ENCODE results near the gene MYO7B.

DNA sequence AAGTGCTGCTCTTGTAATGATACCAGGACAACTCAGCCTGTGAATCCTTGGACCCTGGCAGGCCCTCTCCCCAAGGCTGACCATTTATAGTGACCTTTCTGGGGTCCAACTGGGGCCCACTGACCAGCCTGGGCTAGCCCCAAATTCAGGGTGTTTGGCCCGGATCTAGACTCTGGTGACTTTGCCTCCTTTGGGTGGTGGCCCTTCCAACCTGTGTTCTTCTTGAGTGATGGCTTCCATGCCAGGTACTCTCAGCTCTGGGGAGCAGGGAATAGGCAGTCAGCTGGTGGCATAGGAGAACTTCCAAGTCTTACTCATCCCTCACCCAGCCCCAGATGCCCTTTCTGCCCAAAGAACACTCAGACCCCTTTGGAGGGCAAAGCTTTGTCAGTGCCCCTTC is 10.3 kb downstream of the MYO7B start:
- TF ChIP-seq, protein P1, sequence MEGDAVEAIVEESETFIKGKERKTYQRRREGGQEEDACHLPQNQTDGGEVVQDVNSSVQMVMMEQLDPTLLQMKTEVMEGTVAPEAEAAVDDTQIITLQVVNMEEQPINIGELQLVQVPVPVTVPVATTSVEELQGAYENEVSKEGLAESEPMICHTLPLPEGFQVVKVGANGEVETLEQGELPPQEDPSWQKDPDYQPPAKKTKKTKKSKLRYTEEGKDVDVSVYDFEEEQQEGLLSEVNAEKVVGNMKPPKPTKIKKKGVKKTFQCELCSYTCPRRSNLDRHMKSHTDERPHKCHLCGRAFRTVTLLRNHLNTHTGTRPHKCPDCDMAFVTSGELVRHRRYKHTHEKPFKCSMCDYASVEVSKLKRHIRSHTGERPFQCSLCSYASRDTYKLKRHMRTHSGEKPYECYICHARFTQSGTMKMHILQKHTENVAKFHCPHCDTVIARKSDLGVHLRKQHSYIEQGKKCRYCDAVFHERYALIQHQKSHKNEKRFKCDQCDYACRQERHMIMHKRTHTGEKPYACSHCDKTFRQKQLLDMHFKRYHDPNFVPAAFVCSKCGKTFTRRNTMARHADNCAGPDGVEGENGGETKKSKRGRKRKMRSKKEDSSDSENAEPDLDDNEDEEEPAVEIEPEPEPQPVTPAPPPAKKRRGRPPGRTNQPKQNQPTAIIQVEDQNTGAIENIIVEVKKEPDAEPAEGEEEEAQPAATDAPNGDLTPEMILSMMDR (IDR thresholded peaks at IDR 0.05) = no peak
- TF ChIP-seq POLR2A (IDR thresholded peaks at IDR 0.05) = no peak
